GM18517 (cell line): ENCODE results near the gene FNDC3B.
"Not testable (repeated sequence)": the region's sequence is repeated elsewhere in the genome, so short reads cannot be mapped to it uniquely, and the experiment has no call there.

Experiments
- ATAC-seq: cut with Tn5 transposase; IDR thresholded peaks from one replicate; pipeline ENCODE4 v1.9.1; 2021; ENCODE audit warnings: mild to moderate bottlenecking, moderate library complexity; ENCODE audit not compliant: unreplicated experiment

Gene FNDC3B

DNA sequence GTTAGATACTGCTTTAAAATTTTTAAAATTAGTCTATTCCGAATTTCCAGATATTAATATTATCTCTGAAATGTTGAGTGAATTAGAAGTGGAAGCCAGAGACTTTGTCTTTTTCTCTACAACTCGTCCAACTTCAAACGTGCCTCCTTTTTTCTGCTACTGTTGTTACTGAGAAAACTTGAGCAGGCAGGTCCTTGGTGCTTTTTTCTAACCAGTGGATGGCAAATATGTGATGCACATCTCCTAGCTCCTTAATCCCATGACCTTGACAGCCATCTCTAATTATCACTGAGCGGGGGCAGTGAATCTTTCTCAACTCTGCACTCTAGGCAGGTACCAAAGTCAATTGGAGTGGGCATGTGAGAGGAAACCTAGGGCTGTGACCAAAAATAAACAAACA is 50.7 kb downstream of the FNDC3B start:
- no peak for ATAC-seq

DNA sequence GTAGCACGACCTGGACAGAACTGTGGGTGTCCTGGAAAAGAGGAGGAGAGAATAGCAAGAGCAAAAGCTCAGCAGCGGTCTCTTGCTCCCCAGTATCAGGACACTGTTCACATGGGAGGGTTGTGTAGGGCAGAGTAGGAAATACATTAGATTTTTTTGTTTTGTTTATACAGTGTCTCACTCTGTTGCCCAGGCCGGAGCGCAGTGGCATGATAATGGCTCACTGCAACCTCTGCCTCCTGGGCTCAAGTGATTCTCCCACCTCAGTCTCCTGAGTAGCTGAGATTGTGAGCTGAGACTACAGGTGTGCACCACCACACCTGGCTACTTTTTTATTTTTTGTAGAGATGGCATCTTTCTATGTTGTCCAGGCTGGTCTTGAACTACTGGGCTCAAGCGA is 53.3 kb downstream of the FNDC3B start:
- no peak for ATAC-seq

DNA sequence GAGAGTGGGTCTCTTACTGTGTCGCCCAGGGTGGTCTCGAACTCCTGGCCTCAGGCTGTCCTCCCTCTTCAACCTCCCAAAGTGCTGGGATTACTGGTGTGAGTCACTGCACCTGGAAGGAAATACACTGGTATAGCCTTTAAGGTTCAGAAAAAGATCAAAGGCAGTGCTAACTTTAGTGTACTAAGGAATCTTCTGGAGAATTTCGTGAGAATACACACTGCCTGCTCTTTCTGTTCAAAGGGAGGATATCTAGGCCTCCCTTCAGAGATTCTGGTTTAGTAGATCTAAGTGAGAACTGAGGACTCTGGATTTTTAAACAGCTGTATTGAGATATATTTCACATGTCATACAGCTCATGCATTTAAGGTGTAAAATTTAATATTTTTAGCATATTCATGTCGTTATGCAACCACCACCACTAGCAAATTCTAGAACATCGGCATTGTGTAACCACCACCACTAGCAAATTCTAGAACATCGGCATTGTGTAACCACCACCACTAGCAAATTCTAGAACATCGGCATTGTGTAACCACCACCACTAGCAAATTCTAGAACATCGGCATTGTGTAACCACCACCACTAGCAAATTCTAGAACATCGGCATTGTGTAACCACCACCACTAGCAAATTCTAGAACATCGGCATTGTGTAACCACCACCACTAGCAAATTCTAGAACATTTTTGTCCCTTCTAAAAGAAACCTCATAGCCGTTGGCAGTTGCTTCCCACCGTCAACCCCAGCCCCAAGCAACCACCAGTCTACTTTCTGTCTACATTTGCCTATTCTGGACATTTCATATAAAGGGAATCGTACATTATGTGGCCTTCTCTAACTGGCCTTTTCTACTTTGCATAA is 54.4 kb downstream of the FNDC3B start:
- ATAC-seq, result not testable (repeated sequence)

DNA sequence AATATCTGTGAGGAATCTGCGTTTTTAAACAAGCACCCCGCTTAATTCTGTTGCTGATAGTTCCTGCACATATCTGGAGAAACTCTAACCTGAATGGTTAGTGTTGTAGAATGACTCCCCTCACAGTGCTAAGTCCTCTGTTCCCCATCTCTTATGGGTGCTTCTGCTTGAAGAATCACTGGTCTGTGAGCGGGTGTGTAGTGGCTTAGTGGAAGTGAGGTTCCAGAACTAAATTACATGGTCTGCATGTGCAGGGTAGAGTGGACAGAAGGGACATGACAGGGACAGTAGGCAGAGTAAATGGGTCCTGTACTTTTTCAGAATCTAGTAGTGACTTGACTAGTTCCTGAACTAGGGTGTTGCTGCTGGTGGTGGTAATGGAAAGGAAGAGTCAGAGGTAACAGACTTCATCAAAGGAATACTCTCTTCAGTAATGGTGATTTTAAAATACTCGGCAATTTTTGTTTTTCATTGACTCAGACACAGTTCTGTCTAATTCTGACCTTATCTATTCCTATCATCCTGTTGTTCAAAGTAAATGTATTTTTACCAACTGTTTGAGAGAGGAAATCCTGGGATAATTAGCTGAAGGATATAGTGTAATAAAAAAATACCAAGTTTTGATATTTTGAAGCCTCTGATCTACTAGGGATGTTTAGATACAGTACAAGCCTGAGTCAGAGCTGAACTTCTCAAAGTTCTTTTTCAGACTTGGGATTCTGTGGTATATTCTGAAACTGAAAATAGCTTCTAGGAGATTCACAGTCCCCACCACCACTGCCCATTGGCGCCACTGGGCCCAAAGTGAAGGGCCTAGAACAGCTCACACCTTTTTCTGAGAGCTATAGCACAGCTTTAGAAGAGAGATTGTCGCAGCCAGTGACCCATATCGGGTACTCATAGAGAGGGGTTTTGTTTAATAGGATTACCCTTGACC is 55.5 kb downstream of the FNDC3B start:
- peak; percentile 92 for ATAC-seq

DNA sequence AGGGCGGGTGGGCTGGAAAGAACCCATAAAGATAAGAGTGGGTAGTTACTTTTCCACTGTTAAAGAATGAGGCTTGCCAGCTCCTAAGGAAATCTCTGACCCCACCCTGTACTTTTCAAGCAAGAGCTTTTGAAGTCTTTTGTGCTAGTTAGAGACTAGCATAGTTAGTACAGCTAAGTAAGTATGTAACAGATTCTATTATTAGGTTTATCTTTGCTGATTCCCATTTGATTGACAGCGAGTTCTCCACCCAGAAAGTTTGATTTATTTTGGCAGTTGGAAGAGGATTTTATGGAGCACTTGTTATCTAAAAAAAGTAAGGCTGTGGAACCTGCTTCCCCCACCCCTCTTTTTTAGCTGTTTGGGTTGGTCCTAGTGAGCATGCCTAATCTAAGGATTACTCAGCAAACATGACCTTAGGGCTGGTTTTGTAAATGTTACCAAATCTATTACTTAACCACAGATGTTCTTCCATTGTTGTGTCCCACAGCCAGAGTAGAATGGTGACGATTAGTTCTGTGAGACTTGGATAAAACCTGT is 57.6 kb downstream of the FNDC3B start:
- ATAC-seq, result no peak

DNA sequence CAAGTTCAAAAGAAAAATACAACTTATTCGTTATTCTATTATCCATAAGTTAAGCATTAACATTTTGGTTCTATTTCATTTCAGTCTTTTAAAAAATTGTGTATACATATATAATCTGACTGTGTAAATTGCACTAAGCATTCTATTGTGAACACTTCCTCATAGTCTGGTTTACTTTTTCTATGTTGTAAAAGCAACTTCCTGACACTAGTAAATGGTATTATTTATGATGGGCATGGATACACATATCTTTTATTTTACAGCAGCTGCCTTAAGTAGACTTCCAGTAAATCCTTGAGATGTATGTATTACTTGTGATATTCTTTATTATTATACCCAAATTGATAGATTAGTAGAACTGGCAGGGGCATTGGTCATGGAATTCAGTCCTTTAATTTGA is 58.2 kb downstream of the FNDC3B start:
- no peak for ATAC-seq

DNA sequence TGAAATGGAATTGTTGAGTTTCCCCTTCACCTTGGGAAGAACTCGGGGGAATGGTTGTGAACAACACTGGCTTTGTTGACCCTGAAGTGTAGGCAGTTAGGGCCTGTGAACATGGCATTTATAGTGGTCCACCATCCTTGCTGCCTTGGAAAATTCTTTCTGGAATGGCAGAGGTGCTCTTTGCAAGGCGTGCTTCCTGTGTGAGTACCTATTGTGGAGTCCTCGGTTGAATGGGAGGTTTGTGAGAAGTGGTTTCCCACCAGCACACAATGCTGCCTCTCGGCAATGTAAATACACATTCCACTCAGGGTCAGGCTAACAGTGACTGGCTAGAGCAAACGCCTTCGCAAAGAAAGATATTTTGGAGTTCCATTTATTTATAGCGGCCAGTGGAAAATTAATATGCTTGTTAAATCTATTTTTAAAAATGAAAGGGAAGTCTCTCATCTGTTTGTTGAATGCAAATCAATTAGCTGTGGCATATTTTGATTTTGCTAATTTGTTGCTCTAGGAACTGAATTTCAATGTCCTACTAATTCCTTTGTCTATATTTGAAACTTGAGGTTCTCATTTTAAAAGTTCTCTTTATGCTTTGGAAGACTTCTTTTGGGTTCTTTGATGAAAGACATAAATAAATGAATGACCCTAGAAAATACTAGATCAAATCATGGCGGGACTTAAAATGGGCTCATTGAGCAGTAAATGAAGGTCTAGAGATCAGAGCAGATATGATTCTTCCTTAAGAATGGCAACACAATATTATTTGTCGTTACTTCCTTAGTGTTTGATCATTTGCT is 59.5 kb downstream of the FNDC3B start:
- no peak for ATAC-seq

DNA sequence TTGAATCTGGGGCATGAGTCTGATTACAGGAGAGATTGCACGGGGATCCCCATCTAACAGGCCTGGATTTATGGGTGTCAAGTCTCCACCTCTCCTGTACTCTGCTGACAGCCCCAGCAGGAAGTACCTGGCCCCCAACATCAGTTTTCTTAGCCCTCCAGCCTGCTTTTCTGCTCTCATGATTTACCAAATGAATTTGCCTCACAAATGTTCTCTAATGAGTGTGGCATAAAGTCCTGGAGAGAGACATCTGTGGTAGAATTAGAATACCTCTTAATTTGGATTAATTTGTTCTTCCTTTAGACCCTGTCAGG is 60.1 kb downstream of the FNDC3B start:
- ATAC-seq, result no peak

DNA sequence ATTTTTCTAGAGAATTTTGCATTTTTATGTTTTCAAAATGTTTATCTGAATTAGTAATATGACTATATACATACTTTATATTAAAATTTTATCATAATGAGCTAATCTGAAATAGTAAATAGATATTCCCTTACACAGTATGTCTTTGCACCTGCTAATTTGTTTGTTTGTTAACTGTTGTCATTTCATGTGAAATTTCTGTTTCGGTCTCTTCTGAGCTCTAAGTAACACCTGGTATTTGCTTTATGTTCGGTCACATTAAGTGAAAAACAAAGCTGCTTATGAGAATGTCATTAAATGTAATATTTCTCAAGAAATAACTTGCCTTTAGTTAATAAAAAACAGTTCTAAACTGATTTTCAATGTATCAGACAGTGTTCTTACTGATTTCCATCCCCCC is 61.1 kb downstream of the FNDC3B start:
- peak; percentile 53 for ATAC-seq

DNA sequence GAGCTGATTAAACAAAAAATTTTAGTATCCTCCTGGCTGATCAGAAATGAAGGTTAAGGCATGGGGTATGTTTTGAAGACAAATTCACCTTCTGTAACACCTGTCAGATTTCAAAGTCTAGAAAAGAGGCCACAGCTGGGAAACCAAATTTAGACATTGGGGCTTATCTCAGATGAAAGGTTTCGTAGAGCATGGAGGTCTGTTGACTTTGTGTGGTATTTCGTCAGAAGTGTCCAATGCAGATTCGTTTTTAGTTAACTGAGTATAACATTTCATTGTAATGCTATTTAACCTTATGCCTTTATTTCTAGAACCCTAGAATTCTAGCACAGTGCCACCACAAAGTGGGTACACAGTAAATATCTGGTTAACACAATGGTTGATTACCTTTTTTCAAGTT is 61.7 kb downstream of the FNDC3B start:
- no peak for ATAC-seq

DNA sequence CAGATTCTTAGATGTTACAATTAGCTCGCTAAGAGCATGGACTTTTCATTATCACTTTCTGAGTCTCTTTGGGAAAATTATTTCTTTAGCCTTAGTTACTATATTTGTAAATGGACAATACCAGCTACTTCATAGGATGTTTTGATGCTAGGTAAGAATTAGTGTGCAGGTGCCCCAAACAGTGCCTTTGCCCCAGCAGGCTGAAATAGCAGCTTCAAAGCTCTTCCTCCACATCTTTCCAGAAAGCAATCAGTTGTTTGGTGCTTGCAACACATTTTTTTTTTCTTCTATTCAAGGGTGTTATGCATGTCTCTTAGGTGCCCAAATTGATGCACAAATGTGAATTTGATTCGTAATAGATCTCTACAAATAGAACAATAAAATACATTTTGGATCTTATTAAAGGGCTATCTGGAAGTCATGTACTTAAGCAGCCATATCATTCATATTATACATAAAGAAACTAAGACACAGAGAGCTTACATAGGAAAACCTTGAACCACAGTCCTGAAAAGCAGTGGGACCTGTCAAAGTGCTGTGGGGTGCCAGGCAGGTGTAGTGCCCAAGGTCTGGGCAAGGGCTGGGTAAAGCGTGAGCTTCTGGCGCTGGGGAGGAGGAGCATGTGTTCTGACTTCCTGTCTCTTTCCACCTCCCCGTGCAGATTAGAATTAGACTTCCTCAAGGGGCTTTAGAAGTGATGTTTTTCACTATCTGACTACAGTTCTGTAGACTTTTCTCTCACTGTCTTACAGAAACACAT is 62.9 kb downstream of the FNDC3B start:
- peak; percentile 26 for ATAC-seq

DNA sequence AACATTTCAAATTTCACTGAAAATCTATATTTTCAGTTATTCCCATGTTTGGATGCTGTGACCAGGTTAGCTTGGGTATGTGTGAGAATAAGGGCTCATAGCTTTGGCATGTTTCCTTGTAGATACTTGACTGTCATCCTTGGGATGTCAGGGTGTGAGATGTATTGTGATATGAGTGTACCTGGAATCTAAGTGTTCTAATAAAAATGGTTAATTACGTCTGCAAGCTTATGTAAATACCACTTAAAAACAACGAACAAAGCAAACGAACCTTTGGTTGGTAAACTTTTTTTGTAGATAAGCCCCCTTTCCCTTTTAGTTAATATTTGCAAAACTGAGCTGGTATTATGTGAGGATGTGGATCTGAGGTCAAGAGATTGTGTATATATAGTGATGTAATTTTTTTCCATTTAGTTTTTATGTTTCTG is 63.5 kb downstream of the FNDC3B start:
- no peak for ATAC-seq

DNA sequence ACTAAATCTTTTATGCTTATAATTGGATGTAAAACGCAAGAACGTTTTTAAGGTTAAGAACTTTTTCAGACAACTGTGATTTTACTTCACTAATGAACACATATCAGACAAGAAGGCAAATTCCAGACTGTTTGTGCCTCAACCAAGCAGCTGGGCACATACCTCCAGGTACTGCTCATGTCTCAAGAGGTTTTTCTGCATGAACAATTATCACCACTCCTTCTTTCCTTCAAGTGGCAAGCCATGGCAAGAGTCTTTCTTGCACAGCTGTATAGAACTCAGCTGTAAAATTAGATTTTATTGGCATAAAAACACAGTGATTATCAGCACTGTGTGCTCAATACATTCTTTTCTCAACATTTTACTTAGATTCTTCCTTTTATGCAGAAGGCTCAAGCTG is 64.3 kb downstream of the FNDC3B start:
- no peak for ATAC-seq

DNA sequence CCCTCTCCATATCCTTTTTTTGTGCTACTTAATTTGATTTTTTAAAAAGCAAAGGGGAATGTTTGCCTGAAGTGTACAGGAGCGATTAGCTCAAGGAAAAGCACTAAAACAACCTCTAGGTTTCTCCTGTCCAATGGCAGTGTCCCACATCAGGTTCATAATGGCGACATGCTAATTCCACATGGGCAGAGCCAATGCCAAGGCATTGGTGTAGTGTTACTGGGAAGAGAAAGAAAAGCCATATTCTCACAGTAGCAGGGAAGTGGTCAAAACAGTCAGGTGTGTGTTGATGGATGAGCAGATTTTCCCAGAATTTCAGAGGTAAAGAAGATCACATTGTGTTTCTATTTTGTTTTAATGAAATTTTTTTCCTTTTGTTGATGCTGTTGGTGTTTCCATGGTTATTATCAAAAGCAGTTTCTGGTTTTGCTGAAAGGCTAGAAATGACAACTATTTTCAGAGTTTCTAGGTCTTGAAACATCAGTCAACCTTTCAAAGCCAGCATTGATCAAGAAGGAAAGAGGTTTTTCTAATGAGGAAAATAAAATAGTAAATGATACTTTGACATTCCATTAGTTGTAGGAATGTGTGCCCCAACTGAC is 65.2 kb downstream of the FNDC3B start:
- ATAC-seq, result no peak

DNA sequence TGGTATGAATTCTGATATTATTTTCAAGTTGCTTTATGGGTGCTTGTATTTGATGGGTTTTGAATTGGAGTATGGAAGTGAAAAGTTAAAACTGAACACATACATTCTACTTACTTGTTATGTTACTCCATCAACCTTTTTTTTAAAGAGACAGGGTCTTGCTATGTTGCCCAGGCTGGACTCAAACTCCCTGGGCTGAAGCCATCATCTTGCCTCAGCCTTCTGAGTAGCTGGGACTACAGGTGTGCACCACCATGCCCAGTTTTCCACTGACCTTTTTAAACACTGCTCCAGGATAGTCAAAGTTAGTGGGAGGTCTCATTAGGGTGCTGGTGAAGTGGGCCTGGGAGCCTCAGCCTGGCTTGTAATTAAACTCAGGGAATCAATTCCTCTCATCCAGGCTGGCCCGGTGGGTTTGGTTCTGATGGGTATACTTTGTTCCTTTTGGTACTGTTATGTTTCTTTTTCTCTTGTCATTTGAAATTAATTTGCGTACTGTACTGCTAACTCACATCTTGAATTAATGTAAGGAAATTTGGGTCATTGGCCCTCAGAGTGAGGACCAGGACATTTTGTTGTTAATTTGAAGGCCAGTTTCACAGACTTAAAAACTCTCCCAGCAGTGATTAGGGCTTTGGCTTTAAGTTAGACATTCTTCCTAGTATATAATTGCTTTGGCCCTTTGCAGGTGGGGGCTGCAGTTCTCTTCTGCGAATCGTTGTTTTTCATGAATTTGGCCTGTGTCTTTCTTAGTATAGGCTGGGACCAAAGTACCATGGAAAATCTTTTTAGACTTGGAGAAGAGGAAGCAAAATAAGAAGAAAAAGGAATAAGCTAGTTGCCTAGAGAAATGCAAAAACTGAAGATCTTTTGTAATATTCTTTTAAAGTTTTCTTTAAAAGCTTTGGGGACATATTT is 66.9 kb downstream of the FNDC3B start:
- ATAC-seq, result no peak

DNA sequence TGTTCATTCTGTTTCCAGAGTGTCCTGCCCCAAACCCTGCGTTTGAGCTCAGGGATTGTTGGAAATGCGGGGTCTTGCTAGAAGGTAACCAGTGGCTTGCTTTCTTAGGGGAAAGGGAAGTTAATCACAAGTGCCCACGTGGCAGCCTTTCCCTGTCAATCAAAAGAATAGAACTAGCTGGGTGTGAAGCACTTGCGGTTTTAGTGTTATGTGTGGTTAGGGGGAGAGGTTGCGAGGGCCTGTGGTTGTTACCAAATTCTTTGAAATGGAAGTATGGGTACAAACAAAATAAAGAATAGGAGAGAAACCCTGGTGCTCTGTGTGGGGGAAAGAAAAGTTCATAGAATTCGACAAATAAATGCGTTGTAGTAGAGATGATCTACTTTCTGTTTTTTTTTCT is 67.6 kb downstream of the FNDC3B start:
- peak; percentile 48 for ATAC-seq

DNA sequence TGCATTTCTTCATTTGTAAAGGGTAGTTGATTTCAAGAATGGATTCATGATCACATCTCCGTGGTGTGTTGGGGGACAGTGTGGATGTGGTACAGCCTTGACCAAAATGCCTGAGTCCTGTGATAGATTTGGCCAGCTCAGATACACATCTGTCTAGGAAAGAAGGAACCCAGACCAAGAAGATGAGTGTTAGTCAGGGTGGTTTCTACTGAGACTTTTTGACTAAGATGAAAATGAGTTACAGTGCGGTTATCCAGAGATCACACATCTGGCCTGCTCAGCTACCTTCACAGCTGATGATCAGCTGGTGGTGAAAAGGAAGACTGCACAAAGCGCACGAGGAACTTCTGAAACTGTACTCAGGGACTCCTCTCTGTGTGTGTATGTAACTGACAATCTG is 68.0 kb downstream of the FNDC3B start:
- peak; percentile 93 for ATAC-seq

DNA sequence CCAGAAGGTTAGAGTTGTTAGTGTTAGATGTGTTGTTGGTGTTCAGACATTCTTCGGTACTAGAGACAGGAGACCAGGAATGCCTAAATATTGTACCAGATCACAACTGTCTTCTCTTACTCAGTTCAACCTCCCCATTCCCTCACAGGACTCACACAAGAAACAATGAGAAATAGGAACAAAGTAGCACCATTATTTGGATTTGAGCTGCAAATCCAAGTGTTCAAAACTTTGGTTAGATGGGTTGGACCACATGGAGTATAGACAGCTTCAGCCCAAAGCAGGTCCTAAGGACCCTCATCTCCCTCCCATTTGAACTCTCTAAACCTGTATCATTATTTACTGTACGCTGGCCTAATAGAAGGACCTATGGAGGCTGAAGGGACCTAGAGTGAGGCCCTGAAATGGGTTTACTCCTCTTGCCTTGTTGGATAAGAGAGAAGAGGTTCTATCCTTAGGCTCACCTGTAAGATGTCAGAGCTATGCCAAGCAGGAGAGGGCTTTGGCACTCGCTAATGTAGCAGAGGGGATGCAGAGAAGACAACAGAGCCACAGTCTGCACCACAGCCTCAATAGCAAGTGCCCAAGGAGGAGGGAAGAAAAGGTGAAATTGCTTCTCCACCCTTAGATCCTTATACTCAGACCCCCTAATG is 70.9 kb downstream of the FNDC3B start:
- ATAC-seq, result no peak
